ENCODE data around the gene CLEC18A.
"Not testable (repeated sequence)": the region's sequence is repeated elsewhere in the genome, so short reads cannot be mapped to it uniquely, and the experiment has no call there.

Gene CLEC18A

GRCh38 chr16:69939821-69940585, 11.1 kb upstream of the CLEC18A start:
- H3K4me3 ChIP-seq (ENCODE audit: low read depth, low read length), result no peak overlapping the region
- no peak for TF ChIP-seq CTCF (IDR thresholded peaks at IDR 0.05; ENCODE audit: borderline replicate concordance, insufficient read depth, low read depth, low read length)

GRCh38 chr16:69940676-69941075, 10.5 kb upstream of the CLEC18A start:
- no peak for TF ChIP-seq CTCF (IDR thresholded peaks at IDR 0.05; ENCODE audit: borderline replicate concordance, insufficient read depth, low read depth, low read length)
- no peak overlapping the region for H3K4me3 ChIP-seq (ENCODE audit: low read depth, low read length)

GRCh38 chr16:69941251-69942098, 9.7 kb upstream of the CLEC18A start:
- no peak overlapping the region for H3K4me3 ChIP-seq (ENCODE audit: low read depth, low read length)
- TF ChIP-seq CTCF (IDR thresholded peaks at IDR 0.05; ENCODE audit: borderline replicate concordance, insufficient read depth, low read depth, low read length), result no peak

- no peak overlapping the region for H3K4me3 ChIP-seq (ENCODE audit: low read depth, low read length)
- TF ChIP-seq CTCF (IDR thresholded peaks at IDR 0.05; ENCODE audit: borderline replicate concordance, insufficient read depth, low read depth, low read length), result no peak
Observed at GRCh38 chr16:69942099-69942491, 9.0 kb upstream of the CLEC18A start.

- no peak overlapping the region for H3K4me3 ChIP-seq (ENCODE audit: low read depth, low read length)
- no peak for TF ChIP-seq CTCF (IDR thresholded peaks at IDR 0.05; ENCODE audit: borderline replicate concordance, insufficient read depth, low read depth, low read length)
Observed at GRCh38 chr16:69942627-69943170, 8.4 kb upstream of the CLEC18A start.

- not testable (repeated sequence) for H3K4me3 ChIP-seq (ENCODE audit: low read depth, low read length)
Observed at GRCh38 chr16:69943241-69944036, 7.7 kb upstream of the CLEC18A start.

- H3K4me3 ChIP-seq (ENCODE audit: low read depth, low read length), result not testable (repeated sequence)
Observed at GRCh38 chr16:69950411-69950810, 723 bp upstream of the CLEC18A start.

GRCh38 chr16:69951672-69952031, 518 bp downstream of the CLEC18A start:
- not testable (repeated sequence) for H3K4me3 ChIP-seq (ENCODE audit: low read depth, low read length)

- H3K4me3 ChIP-seq (ENCODE audit: low read depth, low read length), result not testable (repeated sequence)
Observed at GRCh38 chr16:69952116-69952515, 982 bp downstream of the CLEC18A start.

GRCh38 chr16:69952572-69953355, 1.6 kb downstream of the CLEC18A start:
- H3K4me3 ChIP-seq (ENCODE audit: low read depth, low read length), result not testable (repeated sequence)

- H3K4me3 ChIP-seq (ENCODE audit: low read depth, low read length), result not testable (repeated sequence)
Observed at GRCh38 chr16:69954241-69954640, 3.1 kb downstream of the CLEC18A start.

GRCh38 chr16:69963312-69963711, 12.2 kb downstream of the CLEC18A start:
- H3K4me3 ChIP-seq (ENCODE audit: low read depth, low read length), result not testable (repeated sequence)

All from GM12875 (cell line).